BJ (cell line): Measurements from ENCODE around the gene FMN1. TPM values are rescaled to one million over a fixed set of nuclear protein-coding genes. Genes with fewer than 3 reads are reported as not detected.

Experiments
- CTCF ChIA-PET: fragments of 350-600 bp; formaldehyde crosslinking; extraction: SDS; loops from one replicate; lab custom pipeline; 2021; ENCODE audit warnings: antibody characterized with exemption, inconsistent platforms; lab: Yijun Ruan, JAX
- POLR2A ChIA-PET: fragments of 300-600 bp; sonication (Branson Sonifier 250); formaldehyde crosslinking; extraction: SDS; loops from one replicate; lab custom pipeline; 2021; ENCODE audit warnings: antibody characterized with exemption; lab: Charles Lee
- DNase-seq: peaks from one replicate; pipeline ENCODE4 v3.0.0-alpha.2; 2011; ENCODE audit warnings: low read depth
- H3K27me3 ChIP-seq: 2 replicates; pipeline ENCODE4 v1.6.0; 2011; ENCODE audit warnings: low read length; ENCODE audit not compliant: control insufficient read depth, insufficient read depth
- H3K36me3 ChIP-seq: 2 replicates; pipeline ENCODE4 v1.5.1; 2011; ENCODE audit warnings: low read length; ENCODE audit not compliant: control insufficient read depth, insufficient read depth
- H3K4me3 ChIP-seq: 2 replicates; pipeline ENCODE4 v1.5.1; 2011; ENCODE audit warnings: low read depth, mild to moderate bottlenecking, control low read depth, low read length
- polyA plus RNA-seq: library from polyadenylated mRNA; depleted of rRNA; stranded (reverse); fragments of >200 nt; gene quantifications from 2 replicates; pipeline ENCODE4 v1.2.3, GENCODE V29; 2011
- TF ChIP-seq, protein P1 (sequence below): IDR thresholded peaks from 2 replicates; pipeline ENCODE4 v1.5.1; 2011; ENCODE audit warnings: low read depth, mild to moderate bottlenecking, control low read depth, inconsistent platforms, low read length, moderate library complexity; ENCODE audit not compliant: insufficient read depth

The FMN1 gene
- polyA plus RNA-seq, 1 experiment = 2.6 TPM

DNA sequence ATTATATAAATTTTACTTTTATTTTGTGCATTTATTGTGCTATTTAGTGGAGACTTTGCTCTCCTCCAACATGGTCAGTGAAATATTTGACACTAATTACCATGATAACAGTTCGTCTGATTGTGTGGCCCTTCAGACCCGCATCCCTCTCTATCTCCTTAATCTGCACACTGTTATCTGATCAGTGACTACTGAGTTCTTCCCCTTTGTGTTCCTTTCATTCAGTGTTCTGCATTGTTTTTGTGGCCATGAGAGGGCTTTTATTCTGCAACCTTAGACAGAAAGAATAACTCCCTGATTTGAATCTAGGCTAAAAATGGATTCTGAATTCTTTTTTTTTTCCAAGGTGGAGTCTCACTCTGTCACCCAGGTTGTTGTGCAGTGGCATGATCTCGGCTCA lies 11.9 kb upstream of the FMN1 start:
- ChIA-PET CTCF (no interaction called here), POLR2A (no interaction called here)

GRCh38 chr15:33204926-33205325 lies 10.4 kb upstream of the FMN1 start:
- Histone ChIP-seq H3K36me3 (no peaks in the 10 kb centered on the region), H3K27me3 (no peaks in the 10 kb centered on the region), H3K4me3 (no peak overlapping the region)
- no peak for DNase-seq
- ChIA-PET POLR2A (no interaction called here), CTCF (interaction anchor here (0.7 kb wide), 1 partner anchor 48 kb away, joined by 3 read pairs; no protein-coding TSS in a partner anchor)
- TF ChIP-seq, protein P1, sequence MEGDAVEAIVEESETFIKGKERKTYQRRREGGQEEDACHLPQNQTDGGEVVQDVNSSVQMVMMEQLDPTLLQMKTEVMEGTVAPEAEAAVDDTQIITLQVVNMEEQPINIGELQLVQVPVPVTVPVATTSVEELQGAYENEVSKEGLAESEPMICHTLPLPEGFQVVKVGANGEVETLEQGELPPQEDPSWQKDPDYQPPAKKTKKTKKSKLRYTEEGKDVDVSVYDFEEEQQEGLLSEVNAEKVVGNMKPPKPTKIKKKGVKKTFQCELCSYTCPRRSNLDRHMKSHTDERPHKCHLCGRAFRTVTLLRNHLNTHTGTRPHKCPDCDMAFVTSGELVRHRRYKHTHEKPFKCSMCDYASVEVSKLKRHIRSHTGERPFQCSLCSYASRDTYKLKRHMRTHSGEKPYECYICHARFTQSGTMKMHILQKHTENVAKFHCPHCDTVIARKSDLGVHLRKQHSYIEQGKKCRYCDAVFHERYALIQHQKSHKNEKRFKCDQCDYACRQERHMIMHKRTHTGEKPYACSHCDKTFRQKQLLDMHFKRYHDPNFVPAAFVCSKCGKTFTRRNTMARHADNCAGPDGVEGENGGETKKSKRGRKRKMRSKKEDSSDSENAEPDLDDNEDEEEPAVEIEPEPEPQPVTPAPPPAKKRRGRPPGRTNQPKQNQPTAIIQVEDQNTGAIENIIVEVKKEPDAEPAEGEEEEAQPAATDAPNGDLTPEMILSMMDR = no peak

More for the DNA sequence above, 11.9 kb upstream of the FMN1 start:
- TF ChIP-seq, protein P1 = no peak
- no peak overlapping the region for H3K4me3 ChIP-seq
- no peaks in the 10 kb centered on the region for H3K27me3 ChIP-seq
- H3K36me3 ChIP-seq = no peaks in the 10 kb centered on the region
- DNase-seq = no peak

GRCh38 chr15:33204087-33204486 lies 9.6 kb upstream of the FMN1 start:
- Histone ChIP-seq H3K4me3 (no peak overlapping the region), H3K36me3 (no peaks in the 10 kb centered on the region), H3K27me3 (no peaks in the 10 kb centered on the region; the same call in 1 of the 2 replicates)
- DNase-seq = no peak
- CTCF ChIA-PET = no interaction called here
- TF ChIP-seq, protein P1 = no peak
- POLR2A ChIA-PET = no interaction called here

GRCh38 chr15:33201491-33202231 lies 7.1 kb upstream of the FMN1 start:
- Histone ChIP-seq H3K36me3 (no peaks in the 10 kb centered on the region), H3K4me3 (no peak overlapping the region), H3K27me3 (no peaks in the 10 kb centered on the region; the same call in 1 of the 2 replicates)
- ChIA-PET POLR2A (no interaction called here), CTCF (interaction anchor here (0.5 to 1.1 kb wide), 2 partner anchors 17 to 91 kb away, joined by 3 read pairs; no protein-coding TSS in a partner anchor)
- TF ChIP-seq, protein P1 = peak; percentile 30
- no peak for DNase-seq

- Histone ChIP-seq H3K27me3 (no peaks in the 10 kb centered on the region; the same call in 1 of the 2 replicates), H3K4me3 (no peak overlapping the region), H3K36me3 (no peaks in the 10 kb centered on the region)
- no peak for DNase-seq
- ChIA-PET CTCF (interaction anchor here (0.5 to 1.2 kb wide), 2 partner anchors 10 to 18 kb away, joined by 3 read pairs; no protein-coding TSS in a partner anchor), POLR2A (no interaction called here)
- TF ChIP-seq, protein P1 = no peak
Observed at GRCh38 chr15:33200903-33201302, 6.4 kb upstream of the FMN1 start.
